GM12873 (cell line): ENCODE measurements around the gene AKR7A3.

Experiments used
- CTCF ChIP-seq: IDR thresholded peaks from 2 replicates; pipeline ENCODE4 v1.5.1; 2012; ENCODE audit warnings: low read depth, mild to moderate bottlenecking, moderate library complexity, low read length, control low read depth; ENCODE audit not compliant: insufficient read depth; ENCODE audit errors: missing control alignments

Gene AKR7A3

GRCh38 chr1:19307794-19308508, 19.4 kb upstream of the AKR7A3 start:
- TF ChIP-seq CTCF: no peak

- TF ChIP-seq CTCF: no peak
Observed at GRCh38 chr1:19306941-19307340, 18.4 kb upstream of the AKR7A3 start.

GRCh38 chr1:19305880-19306279, 17.3 kb upstream of the AKR7A3 start:
- no peak for TF ChIP-seq CTCF

GRCh38 chr1:19300211-19300610, 11.6 kb upstream of the AKR7A3 start:
- TF ChIP-seq CTCF: no peak

- no peak for TF ChIP-seq CTCF
Observed at GRCh38 chr1:19294638-19295037, 6.1 kb upstream of the AKR7A3 start.

GRCh38 chr1:19289244-19289643, 674 bp upstream of the AKR7A3 start:
- no peak for TF ChIP-seq CTCF

GRCh38 chr1:19287436-19288185, 959 bp downstream of the AKR7A3 start:
- TF ChIP-seq CTCF: no peak
